SU-DHL-6 (cell line): ENCODE results near the gene ASB2.

Experiments used
- H2AFZ ChIP-seq: fragments of 200-600 bp; sonication (generic); 2 replicates; pipeline ENCODE4 v1.6.1; 2014; ENCODE audit warnings: low read depth, mild to moderate bottlenecking, moderate library complexity, mixed read lengths, antibody characterized with exemption, low read length; ENCODE audit not compliant: severe bottlenecking
- H3F3A ChIP-seq: fragments of 200-600 bp; shearing (Covaris generic); 2 replicates; pipeline ENCODE4 v1.6.0; 2016; ENCODE audit warnings: antibody characterized with exemption, mild to moderate bottlenecking; ENCODE audit not compliant: insufficient read depth
- H3K27ac ChIP-seq: fragments of 200-600 bp; sonication (generic); 2 replicates; pipeline ENCODE4 v1.5.1; 2016; ENCODE audit warnings: low read depth, mild to moderate bottlenecking, low read length, moderate library complexity, mixed read lengths
- H3K27me3 ChIP-seq: fragments of 200-600 bp; sonication (generic), shearing (Covaris generic); 2 replicates; pipeline ENCODE4 v1.6.0; 2014; ENCODE audit warnings: mild to moderate bottlenecking, low read length
- H3K36me3 ChIP-seq: fragments of 200-600 bp; sonication (generic); 2 replicates; pipeline ENCODE4 v1.6.1; 2014; ENCODE audit warnings: mild to moderate bottlenecking, low read length, mixed read lengths
- H3K4me2 ChIP-seq: fragments of 300-600, 200-600 bp; shearing (Covaris generic), sonication (generic); 2 replicates; pipeline ENCODE4 v1.6.0; 2014; ENCODE audit warnings: low read length, low read depth, mild to moderate bottlenecking; ENCODE audit not compliant: poor library complexity, severe bottlenecking
- H3K4me3 ChIP-seq: fragments of 200-600 bp; sonication (generic); 2 replicates; pipeline ENCODE4 v1.5.1; 2014; ENCODE audit warnings: antibody characterized with exemption, low read length, mild to moderate bottlenecking, mixed read lengths; ENCODE audit not compliant: insufficient read depth, poor library complexity, severe bottlenecking
- H3K79me2 ChIP-seq: fragments of 200-600 bp; sonication (generic); 2 replicates; pipeline ENCODE4 v1.6.1; 2014; ENCODE audit warnings: mild to moderate bottlenecking, low read length, moderate library complexity; ENCODE audit not compliant: insufficient read depth
- H3K9ac ChIP-seq: fragments of 200-600 bp; sonication (generic); 2 replicates; pipeline ENCODE4 v1.7.0; 2014; ENCODE audit warnings: mild to moderate bottlenecking, low read length
- H3K9me2 ChIP-seq: fragments of 200-600 bp; sonication (generic); replicated peaks from 2 replicates; pipeline ENCODE4 v1.6.1; 2014; ENCODE audit warnings: low read length; ENCODE audit not compliant: insufficient read depth
- H3K9me3 ChIP-seq: fragments of 200-600 bp; sonication (generic); 2 replicates; pipeline ENCODE4 v1.6.1; 2014; ENCODE audit warnings: low read length, mixed read lengths; ENCODE audit not compliant: insufficient read depth
- H4K20me1 ChIP-seq: fragments of 200-600 bp; sonication (generic); 2 replicates; pipeline ENCODE4 v1.6.1; 2014; ENCODE audit warnings: low read depth, mild to moderate bottlenecking, antibody characterized with exemption, low read length, moderate library complexity, mixed read lengths
- EZH2phosphoT487 ChIP-seq: fragments of 200-600 bp; sonication (generic), shearing (Covaris generic); conservative IDR thresholded peaks from 2 replicates; pipeline ENCODE4 v1.6.1; 2018; ENCODE audit warnings: mild to moderate bottlenecking, antibody characterized with exemption, low read length, moderate library complexity, mixed read lengths
- TF ChIP-seq, protein P1 (sequence below): fragments of 200-600 bp; sonication (generic); IDR thresholded peaks from one replicate; pipeline ENCODE4 v1.5.1; 2017; ENCODE audit warnings: antibody characterized with exemption, mild to moderate bottlenecking, low read length, moderate library complexity; ENCODE audit not compliant: insufficient read depth, poor library complexity, severe bottlenecking

Gene ASB2

DNA sequence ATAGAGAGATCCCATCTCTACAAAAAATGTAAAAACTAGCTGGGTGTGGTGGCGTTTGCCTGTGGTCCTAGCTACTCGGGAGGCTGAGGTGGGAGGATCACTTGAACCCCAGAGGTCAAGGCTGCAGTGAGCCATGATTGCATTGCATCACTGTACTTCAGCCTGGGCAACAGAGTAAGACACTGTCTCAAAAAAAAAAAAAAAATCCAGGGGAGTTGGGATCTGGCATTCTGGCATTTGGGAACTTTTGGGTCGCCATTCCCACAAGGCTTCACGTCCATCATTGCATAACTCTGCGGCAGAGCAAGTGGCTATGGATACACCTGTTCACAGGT lies 83.9 kb downstream of the ASB2 start:
- no peaks in the 10 kb centered on the region for H3K79me2 ChIP-seq
- no peak overlapping the region for H3K4me2 ChIP-seq
- H2AFZ ChIP-seq: no peak overlapping the region
- no peaks in the 10 kb centered on the region for H3K9me3 ChIP-seq
- no peak for TF ChIP-seq EZH2phosphoT487
- TF ChIP-seq, protein P1, sequence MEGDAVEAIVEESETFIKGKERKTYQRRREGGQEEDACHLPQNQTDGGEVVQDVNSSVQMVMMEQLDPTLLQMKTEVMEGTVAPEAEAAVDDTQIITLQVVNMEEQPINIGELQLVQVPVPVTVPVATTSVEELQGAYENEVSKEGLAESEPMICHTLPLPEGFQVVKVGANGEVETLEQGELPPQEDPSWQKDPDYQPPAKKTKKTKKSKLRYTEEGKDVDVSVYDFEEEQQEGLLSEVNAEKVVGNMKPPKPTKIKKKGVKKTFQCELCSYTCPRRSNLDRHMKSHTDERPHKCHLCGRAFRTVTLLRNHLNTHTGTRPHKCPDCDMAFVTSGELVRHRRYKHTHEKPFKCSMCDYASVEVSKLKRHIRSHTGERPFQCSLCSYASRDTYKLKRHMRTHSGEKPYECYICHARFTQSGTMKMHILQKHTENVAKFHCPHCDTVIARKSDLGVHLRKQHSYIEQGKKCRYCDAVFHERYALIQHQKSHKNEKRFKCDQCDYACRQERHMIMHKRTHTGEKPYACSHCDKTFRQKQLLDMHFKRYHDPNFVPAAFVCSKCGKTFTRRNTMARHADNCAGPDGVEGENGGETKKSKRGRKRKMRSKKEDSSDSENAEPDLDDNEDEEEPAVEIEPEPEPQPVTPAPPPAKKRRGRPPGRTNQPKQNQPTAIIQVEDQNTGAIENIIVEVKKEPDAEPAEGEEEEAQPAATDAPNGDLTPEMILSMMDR: no peak
- H3F3A ChIP-seq: no peaks in the 10 kb centered on the region
- no peak overlapping the region for H3K9ac ChIP-seq
- no peak overlapping the region for H3K27ac ChIP-seq
- no peaks in the 10 kb centered on the region for H3K36me3 ChIP-seq
- no peaks in the 10 kb centered on the region for H3K9me2 ChIP-seq
- no peak overlapping the region for H3K4me3 ChIP-seq
- no peaks in the 10 kb centered on the region for H3K27me3 ChIP-seq
- H4K20me1 ChIP-seq: no peaks in the 10 kb centered on the region

DNA sequence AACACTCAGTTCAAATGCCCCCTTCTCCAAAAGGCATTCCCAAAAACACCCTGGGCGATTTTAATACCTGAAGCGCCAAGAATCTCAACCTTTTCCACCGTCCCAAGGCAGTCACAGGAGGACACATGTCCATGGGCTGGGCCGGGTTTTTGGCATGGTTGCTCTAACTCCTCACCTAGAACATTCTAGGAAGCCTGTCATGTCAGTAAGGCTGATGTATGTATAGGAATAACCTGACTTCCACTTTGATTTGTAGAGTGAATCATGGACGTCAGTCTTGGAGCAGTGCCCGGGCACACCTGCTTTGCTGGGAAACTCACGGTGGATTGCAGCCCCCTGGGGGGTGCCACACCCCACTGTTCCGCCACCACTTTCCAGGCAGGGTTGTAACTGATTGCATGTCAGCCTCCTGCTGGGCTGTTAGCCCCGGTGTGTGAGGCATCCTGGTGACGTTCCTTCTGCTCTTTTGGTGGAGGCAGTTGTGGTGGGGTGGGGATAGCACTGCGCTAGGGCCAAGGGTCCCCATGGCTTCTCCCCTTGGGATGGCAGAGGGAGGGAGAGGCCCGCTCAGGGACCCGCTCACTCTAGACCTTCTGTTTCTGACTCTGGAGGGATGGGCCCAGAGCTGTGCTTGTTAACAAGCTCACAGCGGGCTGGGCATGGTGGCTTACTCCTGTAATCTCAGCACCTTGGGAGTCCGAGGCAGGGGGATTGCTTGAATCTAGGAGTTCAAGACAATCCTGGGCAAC lies 84.4 kb downstream of the ASB2 start:
- Histone ChIP-seq H3F3A (no peaks in the 10 kb centered on the region), H4K20me1 (no peaks in the 10 kb centered on the region), H3K9me3 (no peaks in the 10 kb centered on the region), H3K79me2 (no peaks in the 10 kb centered on the region), H3K4me3 (no peak overlapping the region), H3K36me3 (no peaks in the 10 kb centered on the region), H3K9ac (no peak overlapping the region), H3K27me3 (no peaks in the 10 kb centered on the region), H2AFZ (no peak overlapping the region), H3K9me2 (no peaks in the 10 kb centered on the region), H3K27ac (no peak overlapping the region), H3K4me2 (no peak overlapping the region)
- TF ChIP-seq, protein P1: no peak
- no peak for TF ChIP-seq EZH2phosphoT487

DNA sequence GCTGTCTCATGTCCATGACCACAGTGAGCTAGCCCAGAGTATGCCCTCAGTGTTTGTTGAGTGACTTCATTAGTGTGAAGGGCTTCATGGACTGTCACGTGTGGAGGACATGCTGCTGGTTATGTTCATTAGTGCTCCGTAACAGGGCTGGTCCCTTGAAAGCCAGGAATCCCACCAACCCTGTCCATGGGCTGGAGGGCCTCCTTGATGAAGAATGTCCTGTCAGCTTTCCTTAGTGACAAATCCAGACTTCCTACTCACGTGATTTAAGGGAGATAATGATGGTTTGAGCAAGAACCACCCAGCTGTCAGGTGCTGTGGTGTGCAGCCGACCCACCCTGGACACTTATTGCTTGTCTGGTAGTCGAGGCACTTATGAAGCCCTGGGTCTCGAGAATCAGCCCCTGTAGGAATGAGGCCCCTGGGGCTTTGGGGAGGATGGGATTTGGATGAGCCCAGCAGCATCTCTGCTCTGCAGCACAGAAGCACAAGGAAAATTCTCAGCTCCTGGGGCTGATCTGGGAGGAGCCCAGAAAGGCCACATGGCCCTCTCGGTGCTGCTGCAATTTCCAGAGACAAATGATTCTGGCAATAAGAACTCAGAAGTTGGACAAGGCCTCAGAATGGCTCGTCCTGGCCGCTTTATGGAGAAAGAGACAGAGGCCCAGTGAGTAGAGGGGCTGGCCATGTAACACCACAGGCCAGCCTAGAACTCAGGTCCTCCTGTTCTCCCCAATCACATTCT lies 86.5 kb downstream of the ASB2 start:
- Histone ChIP-seq H3K27ac (no peak overlapping the region), H3K79me2 (no peaks in the 10 kb centered on the region), H3K9me3 (no peaks in the 10 kb centered on the region), H3K4me2 (no peak overlapping the region), H3F3A (no peaks in the 10 kb centered on the region), H3K9ac (no peak overlapping the region), H4K20me1 (no peaks in the 10 kb centered on the region), H2AFZ (no peak overlapping the region), H3K9me2 (no peaks in the 10 kb centered on the region), H3K36me3 (no peaks in the 10 kb centered on the region), H3K4me3 (no peak overlapping the region), H3K27me3 (no peaks in the 10 kb centered on the region)
- TF ChIP-seq, protein P1: no peak
- TF ChIP-seq EZH2phosphoT487: no peak
